ENCODE data around the gene ZP3. TPM values are rescaled to one million over a fixed set of nuclear protein-coding genes. Genes with fewer than 3 reads are reported as not detected.
A peak's percentile ranks its signal among the peaks of the same experiment; 100 is the strongest.
"Not testable (repeated sequence)": the region's sequence is repeated elsewhere in the genome, so short reads cannot be mapped to it uniquely, and the experiment has no call there.

ZP3 gene
- total and polyA plus RNA-seq, 4 donors, result 0.38 to 3.2 (median 1.8) TPM

DNA sequence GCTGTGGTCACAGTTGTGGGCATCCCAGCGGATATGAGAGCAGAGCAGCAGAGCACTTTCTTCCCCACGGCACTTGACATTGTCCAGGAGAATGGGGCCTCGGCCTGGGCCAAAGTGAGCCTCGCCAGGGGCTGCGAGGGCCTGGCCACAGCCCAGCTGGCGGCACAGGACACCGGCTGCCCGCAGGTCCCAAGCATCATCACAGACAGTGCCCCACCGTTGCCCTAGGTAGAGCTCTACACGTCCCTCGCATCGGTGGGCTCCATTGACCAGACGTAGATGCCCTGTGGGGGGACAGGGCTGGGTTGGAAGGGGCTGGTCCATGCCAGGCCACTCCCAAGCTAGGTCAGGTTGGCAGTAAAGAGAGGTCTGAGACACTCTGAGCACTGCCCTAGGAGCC, 34.7 kb upstream of the ZP3 start:
- intact Hi-C loops (cut with DNase I), result loop anchor here in 1 of 2 donors (5.0 kb wide), 1 partner anchor 73 kb away; no protein-coding TSS in a partner anchor
- DNase-seq, result no peak
- no peaks in the 10 kb centered on the region for H3K4me1 ChIP-seq (ENCODE audit: control insufficient read depth in 1 of 2, insufficient read depth in 2 of 2, low read length in 2 of 2)
- H3K27me3 ChIP-seq (ENCODE audit: control insufficient read depth in 1 of 2, insufficient read depth in 2 of 2, low read length in 1 of 2), result no peaks in the 10 kb centered on the region
- H3K4me3 ChIP-seq (ENCODE audit: low read length in 2 of 2), result no peak overlapping the region
- no peaks in the 10 kb centered on the region for H3K36me3 ChIP-seq (ENCODE audit: control insufficient read depth in 1 of 2, insufficient read depth in 2 of 2, low read length in 1 of 2)
- H3K9me3 ChIP-seq (ENCODE audit: control insufficient read depth, low read length), result no peaks in the 10 kb centered on the region
- no peak overlapping the region for H3K27ac ChIP-seq (ENCODE audit: low read depth in 1 of 2, low read length in 2 of 2)
- no peak for ATAC-seq (ENCODE audit: low FRiP score)
- WGBS, 2 donors, result 89 to 96% methylated on average over 13 of the region's 13 CpGs

GRCh38 chr7:76392531-76393115, 32.1 kb upstream of the ZP3 start:
- Histone ChIP-seq H3K27ac (ENCODE audit: low read depth in 1 of 2, low read length in 2 of 2) (peak overlapping the region in 1 of 2 donors; percentile 68), H3K9me3 (ENCODE audit: control insufficient read depth, low read length) (no peaks in the 10 kb centered on the region), H3K4me3 (ENCODE audit: low read length in 2 of 2) (no peak overlapping the region), H3K36me3 (ENCODE audit: control insufficient read depth in 1 of 2, insufficient read depth in 2 of 2, low read length in 1 of 2) (no peaks in the 10 kb centered on the region), H3K27me3 (ENCODE audit: control insufficient read depth in 1 of 2, insufficient read depth in 2 of 2, low read length in 1 of 2) (no peaks in the 10 kb centered on the region), H3K4me1 (ENCODE audit: control insufficient read depth in 1 of 2, insufficient read depth in 2 of 2, low read length in 2 of 2) (no peaks in the 10 kb centered on the region)
- ATAC-seq (ENCODE audit: low FRiP score) (no peak), DNase-seq (no peak)
- 44% methylated on average over 12 of the region's 12 CpGs for WGBS, 2 donors
- intact Hi-C loops (cut with DNase I), result loop anchor here in 1 of 2 donors (2.0 to 5.0 kb wide), 2 partner anchors 34 to 75 kb away; partner anchors contain the start of gene YWHAG

DNA sequence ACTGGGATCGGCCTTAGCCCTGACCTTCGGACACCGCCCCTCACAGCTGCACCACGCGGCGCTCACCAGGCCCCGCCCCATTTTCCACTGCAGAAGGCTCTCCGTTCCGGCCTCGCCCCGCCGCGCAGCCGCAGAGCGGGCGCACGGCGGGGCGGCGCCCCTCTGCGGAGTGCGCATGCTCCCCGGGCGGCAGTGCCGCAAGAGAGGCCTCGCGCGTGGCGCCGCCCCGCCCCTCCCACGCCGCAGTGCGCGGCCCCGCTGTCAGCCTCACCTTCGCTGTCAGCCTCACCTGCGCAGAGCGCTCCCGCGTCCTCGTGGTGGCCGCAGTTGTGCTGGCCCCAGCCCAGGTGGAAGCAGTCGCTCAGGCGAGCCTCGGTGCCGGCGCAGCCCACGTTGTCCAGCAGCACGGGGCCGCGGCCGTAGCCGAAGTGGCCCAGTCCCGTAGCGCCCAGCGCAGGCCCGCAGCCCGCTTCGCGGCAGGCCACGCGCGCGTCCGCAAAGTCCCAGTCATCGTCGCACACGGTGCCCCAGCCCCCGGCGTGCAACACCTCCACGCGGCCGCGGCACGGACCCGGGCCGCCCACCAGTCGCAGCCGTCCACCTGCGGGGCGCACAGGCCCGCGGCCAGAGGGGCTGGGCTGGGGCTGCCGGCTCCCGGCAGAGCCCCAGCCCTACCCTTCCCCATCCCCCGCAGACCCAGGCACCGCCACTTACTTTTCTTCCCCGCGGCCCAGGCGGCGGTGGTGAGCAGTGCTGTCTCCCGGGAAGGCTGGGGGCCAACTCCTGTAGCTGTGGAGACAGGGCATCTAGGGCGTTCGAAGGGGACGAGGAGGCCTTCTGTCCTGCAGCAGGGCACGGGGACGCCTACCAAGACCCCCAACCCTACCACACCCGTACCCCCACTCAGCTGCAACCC, 31.4 kb upstream of the ZP3 start:
- H3K9me3 ChIP-seq (ENCODE audit: control insufficient read depth, low read length), result no peaks in the 10 kb centered on the region
- no peaks in the 10 kb centered on the region for H3K36me3 ChIP-seq (ENCODE audit: control insufficient read depth in 1 of 2, insufficient read depth in 2 of 2, low read length in 1 of 2)
- H3K4me1 ChIP-seq (ENCODE audit: control insufficient read depth in 1 of 2, insufficient read depth in 2 of 2, low read length in 2 of 2), result no peaks in the 10 kb centered on the region
- no peaks in the 10 kb centered on the region for H3K27me3 ChIP-seq (ENCODE audit: control insufficient read depth in 1 of 2, insufficient read depth in 2 of 2, low read length in 1 of 2)
- intact Hi-C loops (cut with DNase I), result loop anchor here in 1 of 2 donors (2.0 to 5.0 kb wide), 2 partner anchors 35 to 76 kb away; partner anchors contain the start of gene YWHAG
- peak overlapping the region in 1 of 2 donors; percentile 43 for H3K4me3 ChIP-seq (ENCODE audit: low read length in 2 of 2)
- peak overlapping the region in 1 of 2 donors; percentile 68 for H3K27ac ChIP-seq (ENCODE audit: low read depth in 1 of 2, low read length in 2 of 2)
- peak; percentile 97 to 98 for DNase-seq
- WGBS, 2 donors, result 2 to 4% methylated on average over 68 to 99 of the region's 99 CpGs
- ATAC-seq (ENCODE audit: low FRiP score), result peak; percentile 94

- H3K4me1 ChIP-seq (ENCODE audit: control insufficient read depth in 1 of 2, insufficient read depth in 2 of 2, low read length in 2 of 2), result no peaks in the 10 kb centered on the region
- no peak overlapping the region for H3K4me3 ChIP-seq (ENCODE audit: low read length in 2 of 2)
- H3K9me3 ChIP-seq (ENCODE audit: control insufficient read depth, low read length), result no peaks in the 10 kb centered on the region
- 90 to 96% methylated on average over 9 of the region's 9 CpGs for WGBS, 2 donors
- H3K27ac ChIP-seq (ENCODE audit: low read depth in 1 of 2, low read length in 2 of 2), result no peak overlapping the region
- peak in 1 of 2 donors; percentile 76 for DNase-seq
- H3K36me3 ChIP-seq (ENCODE audit: control insufficient read depth in 1 of 2, insufficient read depth in 2 of 2, low read length in 1 of 2), result no peaks in the 10 kb centered on the region
- ATAC-seq (ENCODE audit: low FRiP score), result no peak
- H3K27me3 ChIP-seq (ENCODE audit: control insufficient read depth in 1 of 2, insufficient read depth in 2 of 2, low read length in 1 of 2), result no peaks in the 10 kb centered on the region
- intact Hi-C loops (cut with DNase I), result loop anchor here in 1 of 2 donors (5.0 kb wide), 1 partner anchor 78 kb away; no protein-coding TSS in a partner anchor
Measured at GRCh38 chr7:76394957-76395356, 29.8 kb upstream of the ZP3 start.

DNA sequence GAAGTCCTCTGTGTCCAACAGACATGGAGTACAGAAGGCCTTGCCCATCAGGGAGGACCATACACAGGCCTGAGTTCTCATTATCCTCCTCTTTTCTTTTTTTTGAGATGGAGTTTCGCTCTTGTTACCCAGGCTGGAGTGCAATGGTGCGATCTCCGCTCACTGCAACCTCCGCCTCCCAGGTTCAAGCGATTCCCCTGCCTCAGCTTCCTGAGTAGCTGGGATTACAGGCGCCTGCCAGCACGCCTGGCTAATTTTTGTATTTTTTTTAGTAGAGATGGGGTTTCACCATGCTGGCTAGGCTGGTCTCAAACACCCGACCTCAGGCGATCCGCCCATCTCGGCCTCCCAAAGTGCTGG, 29.2 kb upstream of the ZP3 start:
- H3K4me3 ChIP-seq (ENCODE audit: low read length in 2 of 2); H3K27me3 ChIP-seq (ENCODE audit: control insufficient read depth in 1 of 2, insufficient read depth in 2 of 2, low read length in 1 of 2); H3K27ac ChIP-seq (ENCODE audit: low read depth in 1 of 2, low read length in 2 of 2); H3K9me3 ChIP-seq (ENCODE audit: control insufficient read depth, low read length); H3K4me1 ChIP-seq (ENCODE audit: control insufficient read depth in 1 of 2, insufficient read depth in 2 of 2, low read length in 2 of 2); ATAC-seq (ENCODE audit: low FRiP score); H3K36me3 ChIP-seq (ENCODE audit: control insufficient read depth in 1 of 2, insufficient read depth in 2 of 2, low read length in 1 of 2); intact Hi-C loops (cut with DNase I); DNase-seq: not testable (repeated sequence)
- 89 to 95% methylated on average over 11 of the region's 11 CpGs for WGBS, 2 donors

DNA sequence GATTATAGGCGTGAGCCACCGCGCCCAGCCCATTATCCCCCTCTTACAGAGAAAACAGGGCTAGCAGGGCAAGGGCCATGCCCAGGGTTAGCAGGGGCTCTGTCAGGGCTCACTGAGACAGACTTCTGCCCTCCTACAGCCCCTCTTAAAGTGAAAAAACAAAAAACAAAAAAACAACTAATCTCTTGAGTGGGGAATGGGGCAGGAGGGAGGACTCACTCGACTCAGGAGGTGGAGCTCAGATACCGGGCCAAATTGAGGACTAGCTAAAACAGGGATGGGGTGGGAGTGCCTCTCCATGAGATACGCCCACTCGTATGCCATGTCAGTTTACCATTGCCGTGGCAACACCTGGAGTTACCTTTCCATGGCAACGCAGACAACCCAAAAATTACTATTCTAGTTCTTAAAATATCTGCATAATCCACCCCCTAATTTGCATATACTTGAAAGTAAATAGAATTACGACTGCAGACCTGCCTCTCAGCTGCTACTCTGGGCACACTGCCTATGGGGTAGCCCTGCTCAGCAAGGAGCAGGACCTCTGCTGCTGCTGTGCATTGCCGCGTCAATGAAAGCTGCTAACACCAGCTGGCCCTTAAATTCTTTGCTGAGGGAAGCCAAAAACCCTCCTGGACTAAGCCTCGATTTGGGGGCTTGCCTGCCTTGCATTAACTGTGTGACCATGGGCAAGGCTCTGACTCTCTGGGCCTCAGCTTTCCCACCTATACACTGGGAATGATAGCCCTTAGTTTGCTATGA, 28.6 kb upstream of the ZP3 start:
- Histone ChIP-seq H3K4me1 (ENCODE audit: control insufficient read depth in 1 of 2, insufficient read depth in 2 of 2, low read length in 2 of 2) (no peaks in the 10 kb centered on the region), H3K27ac (ENCODE audit: low read depth in 1 of 2, low read length in 2 of 2) (no peak overlapping the region), H3K9me3 (ENCODE audit: control insufficient read depth, low read length) (no peaks in the 10 kb centered on the region), H3K36me3 (ENCODE audit: control insufficient read depth in 1 of 2, insufficient read depth in 2 of 2, low read length in 1 of 2) (no peaks in the 10 kb centered on the region), H3K27me3 (ENCODE audit: control insufficient read depth in 1 of 2, insufficient read depth in 2 of 2, low read length in 1 of 2) (no peaks in the 10 kb centered on the region), H3K4me3 (ENCODE audit: low read length in 2 of 2) (no peak overlapping the region)
- 70 to 73% methylated on average over 13 of the region's 13 CpGs for WGBS, 2 donors
- ATAC-seq (ENCODE audit: low FRiP score) (no peak), DNase-seq (no peak)
- intact Hi-C loops (cut with DNase I), result no loop called here

GRCh38 chr7:76396864-76397263, 27.9 kb upstream of the ZP3 start:
- no peak for DNase-seq
- 68% methylated on average over 8 of the region's 8 CpGs for WGBS, 2 donors
- ATAC-seq (ENCODE audit: low FRiP score), result no peak
- Histone ChIP-seq H3K36me3 (ENCODE audit: control insufficient read depth in 1 of 2, insufficient read depth in 2 of 2, low read length in 1 of 2) (no peaks in the 10 kb centered on the region), H3K9me3 (ENCODE audit: control insufficient read depth, low read length) (no peaks in the 10 kb centered on the region), H3K4me1 (ENCODE audit: control insufficient read depth in 1 of 2, insufficient read depth in 2 of 2, low read length in 2 of 2) (no peaks in the 10 kb centered on the region), H3K27ac (ENCODE audit: low read depth in 1 of 2, low read length in 2 of 2) (no peak overlapping the region), H3K27me3 (ENCODE audit: control insufficient read depth in 1 of 2, insufficient read depth in 2 of 2, low read length in 1 of 2) (no peaks in the 10 kb centered on the region), H3K4me3 (ENCODE audit: low read length in 2 of 2) (no peak overlapping the region)
- intact Hi-C loops (cut with DNase I), result no loop called here

DNA sequence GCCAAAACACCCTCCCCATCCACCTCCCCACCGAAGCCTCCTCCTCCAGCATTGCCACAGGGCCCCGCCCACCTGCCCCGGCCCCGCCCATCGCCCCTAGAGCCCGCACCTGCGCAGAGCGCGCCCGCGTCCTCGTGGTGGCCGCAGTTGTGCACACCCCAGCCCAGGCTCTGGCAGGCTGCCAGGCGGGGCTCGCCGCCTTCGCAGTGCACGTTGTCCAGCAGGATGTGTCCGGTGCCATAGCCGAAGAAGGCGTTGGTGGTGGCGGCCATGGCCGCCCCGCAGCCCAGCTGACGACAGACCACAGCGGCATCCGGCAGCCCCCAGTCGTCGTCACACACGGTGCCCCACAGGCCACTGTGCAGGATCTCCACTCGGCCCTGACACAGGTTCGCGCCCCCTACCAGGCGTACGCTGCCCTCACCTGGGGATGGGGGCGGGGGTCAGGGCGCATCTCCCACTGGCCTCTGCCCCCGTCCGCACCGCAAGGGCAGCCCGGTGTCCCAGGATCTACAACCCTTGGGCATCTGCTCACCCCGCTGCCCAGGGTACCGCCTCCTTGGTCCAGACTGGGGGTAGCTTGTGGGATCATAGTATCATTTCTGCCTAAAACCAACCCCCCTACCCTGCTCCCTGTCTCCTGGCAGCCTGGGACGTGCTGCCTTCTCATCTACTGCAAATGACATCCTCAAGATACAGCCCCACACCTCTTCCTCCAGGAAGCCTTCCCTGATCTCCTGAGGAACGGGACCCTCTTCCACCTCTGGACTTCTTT, 27.2 kb upstream of the ZP3 start:
- DNase-seq, result peak; percentile 85 to 94
- intact Hi-C loops (cut with DNase I), result no loop called here
- Histone ChIP-seq H3K36me3 (ENCODE audit: control insufficient read depth in 1 of 2, insufficient read depth in 2 of 2, low read length in 1 of 2) (no peaks in the 10 kb centered on the region), H3K4me1 (ENCODE audit: control insufficient read depth in 1 of 2, insufficient read depth in 2 of 2, low read length in 2 of 2) (no peaks in the 10 kb centered on the region), H3K27me3 (ENCODE audit: control insufficient read depth in 1 of 2, insufficient read depth in 2 of 2, low read length in 1 of 2) (no peaks in the 10 kb centered on the region), H3K27ac (ENCODE audit: low read depth in 1 of 2, low read length in 2 of 2) (no peak overlapping the region), H3K9me3 (ENCODE audit: control insufficient read depth, low read length) (no peaks in the 10 kb centered on the region), H3K4me3 (ENCODE audit: low read length in 2 of 2) (no peak overlapping the region)
- WGBS, 2 donors, result 15 to 16% methylated on average over 37 to 45 of the region's 45 CpGs
- ATAC-seq (ENCODE audit: low FRiP score), result peak; percentile 74

Data from aorta (tissue), 5 donors.